ENCODE results near the gene ACD.

ACD gene

DNA sequence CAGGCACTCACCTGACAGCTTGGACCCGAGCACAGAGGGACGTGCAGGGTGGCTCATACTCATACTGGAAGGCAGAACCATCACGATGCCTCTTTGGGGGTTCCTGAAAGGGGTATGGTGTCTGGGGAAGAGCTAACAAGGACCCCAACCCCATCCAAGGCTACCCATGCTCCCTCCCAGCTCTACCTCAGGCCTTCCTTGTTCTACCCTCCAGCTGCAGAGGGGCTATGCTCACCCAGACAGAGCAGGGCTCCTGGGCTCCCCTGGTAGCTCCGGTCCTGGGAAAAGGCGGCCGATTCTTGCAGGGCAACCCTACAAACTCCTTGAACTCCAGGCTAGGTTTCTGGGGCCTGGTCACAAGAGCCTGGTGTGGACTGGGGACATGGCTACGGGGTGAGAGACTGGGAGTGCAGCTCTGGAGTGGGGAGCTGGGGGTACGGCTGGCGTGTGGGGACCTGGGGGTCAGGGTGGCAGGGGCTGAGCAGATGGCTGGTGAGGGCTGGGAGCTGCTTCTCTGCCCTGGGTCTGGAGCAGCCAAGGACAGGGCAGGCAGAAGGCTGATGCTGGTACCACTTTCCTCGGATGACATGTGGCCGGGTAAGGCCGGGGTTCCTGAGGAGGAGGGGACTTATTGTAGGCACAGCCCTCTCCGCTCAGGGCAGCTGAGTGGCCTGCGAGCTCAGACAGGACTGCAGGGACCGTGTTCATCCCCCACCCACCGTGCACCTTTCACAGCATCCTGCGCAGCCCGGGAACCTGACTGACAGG is 2.1 kb downstream of the ACD start:
- Histone ChIP-seq H3K36me3 (ENCODE audit: control insufficient read depth, insufficient read depth, low read length) (no peaks in the 10 kb centered on the region), H3K9me3 (ENCODE audit: control insufficient read depth, low read length) (no peaks in the 10 kb centered on the region), H3K9ac (no peak overlapping the region), H2AFZ (no peak overlapping the region), H3K4me1 (peaks cover 5% of the 10 kb centered on the region), H3K79me2 (no peaks in the 10 kb centered on the region), H3K4me2 (ENCODE audit: low read length) (no peak overlapping the region), H3K27ac (no peak overlapping the region), H3K27me3 (ENCODE audit: control insufficient read depth, insufficient read depth, low read length) (no peaks in the 10 kb centered on the region), H3K4me3 (ENCODE audit: low read depth, low read length) (no peak overlapping the region)
- TF ChIP-seq, protein P1, sequence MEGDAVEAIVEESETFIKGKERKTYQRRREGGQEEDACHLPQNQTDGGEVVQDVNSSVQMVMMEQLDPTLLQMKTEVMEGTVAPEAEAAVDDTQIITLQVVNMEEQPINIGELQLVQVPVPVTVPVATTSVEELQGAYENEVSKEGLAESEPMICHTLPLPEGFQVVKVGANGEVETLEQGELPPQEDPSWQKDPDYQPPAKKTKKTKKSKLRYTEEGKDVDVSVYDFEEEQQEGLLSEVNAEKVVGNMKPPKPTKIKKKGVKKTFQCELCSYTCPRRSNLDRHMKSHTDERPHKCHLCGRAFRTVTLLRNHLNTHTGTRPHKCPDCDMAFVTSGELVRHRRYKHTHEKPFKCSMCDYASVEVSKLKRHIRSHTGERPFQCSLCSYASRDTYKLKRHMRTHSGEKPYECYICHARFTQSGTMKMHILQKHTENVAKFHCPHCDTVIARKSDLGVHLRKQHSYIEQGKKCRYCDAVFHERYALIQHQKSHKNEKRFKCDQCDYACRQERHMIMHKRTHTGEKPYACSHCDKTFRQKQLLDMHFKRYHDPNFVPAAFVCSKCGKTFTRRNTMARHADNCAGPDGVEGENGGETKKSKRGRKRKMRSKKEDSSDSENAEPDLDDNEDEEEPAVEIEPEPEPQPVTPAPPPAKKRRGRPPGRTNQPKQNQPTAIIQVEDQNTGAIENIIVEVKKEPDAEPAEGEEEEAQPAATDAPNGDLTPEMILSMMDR (IDR thresholded peaks at IDR 0.05) = no peak

DNA sequence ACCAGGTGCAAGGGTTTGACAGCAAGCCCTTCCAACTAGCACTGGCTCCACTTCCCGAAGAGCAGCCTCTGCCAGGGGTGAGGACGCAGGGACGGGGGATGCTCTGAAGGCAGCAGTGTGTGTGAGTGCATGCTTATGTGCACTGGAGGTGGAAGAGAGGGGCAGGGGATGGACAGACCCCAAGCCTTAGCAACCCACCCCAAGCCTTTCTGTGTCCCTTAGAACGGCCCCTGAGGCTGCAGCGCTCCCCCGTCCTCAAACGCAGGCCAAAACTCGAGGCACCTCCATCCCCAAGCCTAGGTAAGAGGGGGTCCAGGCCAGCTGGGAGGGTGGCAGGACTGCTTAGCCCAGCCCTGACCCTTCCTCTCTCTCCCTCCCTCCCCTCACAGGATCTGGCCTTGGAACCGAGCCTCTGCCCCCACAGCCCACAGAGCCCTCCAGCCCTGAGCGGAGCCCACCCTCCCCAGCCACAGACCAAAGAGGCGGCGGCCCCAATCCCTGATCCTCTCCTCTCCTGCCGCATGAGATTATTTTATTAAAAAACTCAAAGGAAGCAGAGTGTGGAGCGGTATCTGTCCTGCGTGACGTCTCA is 2.9 kb downstream of the ACD start:
- no peaks in the 10 kb centered on the region for H3K9me3 ChIP-seq (ENCODE audit: control insufficient read depth, low read length)
- no peak overlapping the region for H3K4me2 ChIP-seq (ENCODE audit: low read length)
- no peak overlapping the region for H3K4me3 ChIP-seq (ENCODE audit: low read depth, low read length)
- H3K4me1 ChIP-seq = peaks cover 5% of the 10 kb centered on the region
- TF ChIP-seq, protein P1 (IDR thresholded peaks at IDR 0.05) = no peak
- H3K27ac ChIP-seq = no peak overlapping the region
- H3K36me3 ChIP-seq (ENCODE audit: control insufficient read depth, insufficient read depth, low read length) = no peaks in the 10 kb centered on the region
- H3K9ac ChIP-seq = no peak overlapping the region
- H2AFZ ChIP-seq = no peak overlapping the region
- H3K79me2 ChIP-seq = no peaks in the 10 kb centered on the region
- no peaks in the 10 kb centered on the region for H3K27me3 ChIP-seq (ENCODE audit: control insufficient read depth, insufficient read depth, low read length)

DNA sequence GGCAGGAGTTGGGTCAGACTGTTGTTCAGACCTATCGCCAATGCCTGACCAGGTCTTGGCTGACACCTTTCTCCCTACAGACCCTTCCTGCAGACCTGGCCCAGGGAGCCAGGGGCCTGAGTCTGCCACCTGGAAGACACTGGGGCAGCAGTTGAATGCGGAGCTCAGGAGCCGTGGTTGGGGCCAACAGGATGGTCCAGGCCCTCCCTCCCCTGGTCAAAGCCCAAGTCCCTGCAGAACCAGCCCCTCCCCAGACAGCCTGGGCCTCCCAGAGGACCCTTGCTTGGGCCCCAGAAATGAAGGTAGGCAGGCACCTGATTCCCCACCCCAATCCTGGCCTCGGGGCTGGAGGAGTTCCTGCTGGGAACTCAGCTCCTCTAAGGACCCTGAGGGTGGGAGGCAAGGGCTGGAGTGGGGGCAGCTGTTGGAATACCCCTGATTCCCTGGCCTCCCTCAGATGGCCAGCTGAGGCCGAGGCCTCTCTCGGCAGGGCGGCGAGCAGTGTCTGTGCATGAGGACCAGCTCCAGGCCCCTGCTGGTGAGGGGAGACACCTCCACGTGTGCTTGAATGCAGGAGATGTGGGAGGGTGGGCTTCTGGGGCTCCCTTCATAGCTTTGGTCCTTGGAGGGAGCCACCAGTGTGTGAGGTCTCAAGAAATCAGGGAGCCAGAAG is 3.6 kb downstream of the ACD start:
- H3K9ac ChIP-seq = no peak overlapping the region
- H3K9me3 ChIP-seq (ENCODE audit: control insufficient read depth, low read length) = no peaks in the 10 kb centered on the region
- peaks cover 4% of the 10 kb centered on the region for H3K4me1 ChIP-seq
- TF ChIP-seq, protein P1 (IDR thresholded peaks at IDR 0.05) = no peak
- H2AFZ ChIP-seq = no peak overlapping the region
- H3K36me3 ChIP-seq (ENCODE audit: control insufficient read depth, insufficient read depth, low read length) = no peaks in the 10 kb centered on the region
- H3K4me2 ChIP-seq (ENCODE audit: low read length) = no peak overlapping the region
- H3K4me3 ChIP-seq (ENCODE audit: low read depth, low read length) = no peak overlapping the region
- no peaks in the 10 kb centered on the region for H3K79me2 ChIP-seq
- H3K27ac ChIP-seq = no peak overlapping the region
- H3K27me3 ChIP-seq (ENCODE audit: control insufficient read depth, insufficient read depth, low read length) = no peaks in the 10 kb centered on the region

DNA sequence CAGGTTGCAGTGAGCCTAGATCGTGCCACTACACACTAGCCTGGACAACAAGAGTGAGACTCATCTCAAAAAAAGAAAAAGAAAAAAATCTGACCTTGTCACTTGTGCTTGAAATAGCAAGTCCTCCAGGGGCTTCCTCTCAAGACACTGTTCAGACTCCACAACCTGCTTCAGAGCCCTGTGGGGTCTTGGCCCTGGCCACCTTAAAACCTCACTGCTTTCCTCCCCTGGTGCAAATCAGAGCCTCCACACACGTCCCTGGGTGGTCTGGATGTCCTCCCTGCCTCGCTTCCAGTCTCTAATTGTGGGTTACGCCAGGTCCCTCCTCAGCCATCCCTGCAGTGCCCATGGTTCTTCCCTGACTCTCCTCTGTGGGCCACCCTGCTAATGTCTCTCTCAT is 4.7 kb downstream of the ACD start:
- TF ChIP-seq, protein P1 (IDR thresholded peaks at IDR 0.05) = no peak
- H3K36me3 ChIP-seq (ENCODE audit: control insufficient read depth, insufficient read depth, low read length) = no peaks in the 10 kb centered on the region

More for the DNA sequence above, 4.7 kb downstream of the ACD start:
- no peaks in the 10 kb centered on the region for H3K4me1 ChIP-seq
- H3K4me2 ChIP-seq (ENCODE audit: low read length) = no peak overlapping the region
- no peaks in the 10 kb centered on the region for H3K27me3 ChIP-seq (ENCODE audit: control insufficient read depth, insufficient read depth, low read length)
- no peak overlapping the region for H3K4me3 ChIP-seq (ENCODE audit: low read depth, low read length)
- no peak overlapping the region for H3K9ac ChIP-seq
- no peaks in the 10 kb centered on the region for H3K79me2 ChIP-seq
- H3K9me3 ChIP-seq (ENCODE audit: control insufficient read depth, low read length) = no peaks in the 10 kb centered on the region
- no peak overlapping the region for H2AFZ ChIP-seq
- H3K27ac ChIP-seq = no peak overlapping the region
